OCI-LY1 (cell line): ENCODE measurements around the gene HOXC10.

Experiments used
- H2AFZ ChIP-seq: fragments of 200-600 bp; sonication (generic), shearing (Covaris generic); 2 replicates; pipeline ENCODE4 v1.6.0; 2014; ENCODE audit warnings: antibody characterized with exemption, mild to moderate bottlenecking, low read length
- H3F3A ChIP-seq: fragments of 200-600 bp; sonication (generic), shearing (Covaris generic); 2 replicates; pipeline ENCODE4 v1.6.0; 2014; ENCODE audit warnings: mild to moderate bottlenecking, antibody characterized with exemption, low read length, moderate library complexity; ENCODE audit not compliant: insufficient read depth
- H3K27ac ChIP-seq: fragments of 200-600 bp; sonication (generic); 2 replicates; pipeline ENCODE4 v1.5.1; 2014; ENCODE audit warnings: low read length, mixed run types, mild to moderate bottlenecking, low read depth; ENCODE audit not compliant: poor library complexity, severe bottlenecking
- H3K27me3 ChIP-seq: fragments of 200-600 bp; sonication (generic); 2 replicates; pipeline ENCODE4 v1.6.0; 2014; ENCODE audit warnings: antibody characterized with exemption, mild to moderate bottlenecking, low read length, moderate library complexity; ENCODE audit not compliant: insufficient read depth
- H3K36me3 ChIP-seq: fragments of 200-600 bp; sonication (generic); 2 replicates; pipeline ENCODE4 v1.6.1; 2014; ENCODE audit warnings: mild to moderate bottlenecking, antibody characterized with exemption, low read length, moderate library complexity, mixed read lengths; ENCODE audit not compliant: insufficient read depth
- H3K4me1 ChIP-seq: fragments of 200-600 bp; sonication (generic); 2 replicates; pipeline ENCODE4 v1.5.1; 2014; ENCODE audit warnings: mild to moderate bottlenecking, low read length, moderate library complexity; ENCODE audit not compliant: insufficient read depth, severe bottlenecking
- H3K4me2 ChIP-seq: fragments of 200-600 bp; sonication (generic), shearing (Covaris generic); 2 replicates; pipeline ENCODE4 v1.6.1; 2014; ENCODE audit warnings: low read length
- H3K4me3 ChIP-seq: fragments of 200-600 bp; sonication (generic); 2 replicates; pipeline ENCODE4 v1.5.1; 2014; ENCODE audit warnings: low read length, low read depth, mild to moderate bottlenecking, mixed read lengths; ENCODE audit not compliant: poor library complexity, severe bottlenecking
- H3K79me2 ChIP-seq: fragments of 200-600 bp; shearing (Covaris generic); 2 replicates; pipeline ENCODE4 v1.6.1; 2016; ENCODE audit warnings: mixed run types, low read length, mixed read lengths; ENCODE audit not compliant: insufficient read depth
- H3K9ac ChIP-seq: fragments of 200-600 bp; sonication (generic), shearing (Covaris generic); 2 replicates; pipeline ENCODE4 v1.6.1; 2014; ENCODE audit warnings: mild to moderate bottlenecking, low read length, mixed read lengths
- H3K9me2 ChIP-seq: fragments of 200-600 bp; sonication (generic), shearing (Covaris generic); 2 replicates; pipeline ENCODE4 v1.6.1; 2014; ENCODE audit warnings: low read depth, mild to moderate bottlenecking, low read length, mixed read lengths
- H3K9me3 ChIP-seq: fragments of 200-600 bp; shearing (Covaris generic); 2 replicates; pipeline ENCODE4 v1.6.1; 2014; ENCODE audit warnings: low read length, mixed read lengths
- H4K20me1 ChIP-seq: fragments of 200-600 bp; sonication (generic), shearing (Covaris generic); 2 replicates; pipeline ENCODE4 v1.6.0; 2016; ENCODE audit warnings: mild to moderate bottlenecking, low read length; ENCODE audit not compliant: insufficient read depth
- CTCF ChIP-seq: fragments of 200-600 bp; sonication (generic), shearing (Covaris generic); IDR thresholded peaks from 2 replicates; pipeline ENCODE4 v1.5.1; 2017; ENCODE audit warnings: mild to moderate bottlenecking, antibody characterized with exemption, low read length, moderate library complexity, mixed read lengths
- EZH2 ChIP-seq: fragments of 200-600 bp; sonication (generic), shearing (Covaris generic); IDR thresholded peaks from 2 replicates; pipeline ENCODE4 v1.8.0; 2017; ENCODE audit warnings: borderline replicate concordance, mixed run types, mild to moderate bottlenecking, antibody characterized with exemption, low read length, moderate library complexity, mixed read lengths

The HOXC10 gene

GRCh38 chr12:54025499-54026405 lies 40.8 kb downstream of the HOXC10 start:
- H3K9me3 ChIP-seq: no peaks in the 10 kb centered on the region
- no peak overlapping the region for H3K4me2 ChIP-seq
- H2AFZ ChIP-seq: no peak overlapping the region
- no peak for TF ChIP-seq EZH2
- H3F3A ChIP-seq: no peaks in the 10 kb centered on the region
- no peaks in the 10 kb centered on the region for H4K20me1 ChIP-seq
- H3K4me3 ChIP-seq: no peak overlapping the region
- H3K9me2 ChIP-seq: no peaks in the 10 kb centered on the region
- H3K79me2 ChIP-seq: no peaks in the 10 kb centered on the region
- no peak overlapping the region for H3K27ac ChIP-seq
- H3K27me3 ChIP-seq: peaks cover 4% of the 10 kb centered on the region
- no peak overlapping the region for H3K9ac ChIP-seq
- peaks cover 13% of the 10 kb centered on the region for H3K4me1 ChIP-seq
- H3K36me3 ChIP-seq: no peaks in the 10 kb centered on the region

GRCh38 chr12:54026640-54027441 lies 41.9 kb downstream of the HOXC10 start:
- no peaks in the 10 kb centered on the region for H3F3A ChIP-seq
- no peaks in the 10 kb centered on the region for H3K36me3 ChIP-seq
- H3K9me2 ChIP-seq: no peaks in the 10 kb centered on the region
- H3K27ac ChIP-seq: no peak overlapping the region
- no peaks in the 10 kb centered on the region for H3K79me2 ChIP-seq
- H2AFZ ChIP-seq: no peak overlapping the region
- TF ChIP-seq EZH2 (no peak), CTCF (no peak)
- H3K4me1 ChIP-seq: peaks cover 13% of the 10 kb centered on the region
- H4K20me1 ChIP-seq: no peaks in the 10 kb centered on the region
- H3K4me3 ChIP-seq: no peak overlapping the region
- peaks cover 5% of the 10 kb centered on the region; the same call in 1 of the 2 replicates for H3K27me3 ChIP-seq
- peak overlapping the region; percentile 16; the same call in 1 of the 2 replicates for H3K4me2 ChIP-seq
- H3K9me3 ChIP-seq: no peaks in the 10 kb centered on the region
- no peak overlapping the region; the same call in 1 of the 2 replicates for H3K9ac ChIP-seq

- no peaks in the 10 kb centered on the region for H3F3A ChIP-seq
- no peaks in the 10 kb centered on the region for H3K79me2 ChIP-seq
- H3K27ac ChIP-seq: no peak overlapping the region
- H3K36me3 ChIP-seq: no peaks in the 10 kb centered on the region
- H3K9me2 ChIP-seq: no peaks in the 10 kb centered on the region
- no peak overlapping the region for H3K4me2 ChIP-seq
- H3K9me3 ChIP-seq: no peaks in the 10 kb centered on the region
- H3K9ac ChIP-seq: no peak overlapping the region
- no peak overlapping the region for H3K4me3 ChIP-seq
- peaks cover 4% of the 10 kb centered on the region; the same call in 1 of the 2 replicates for H3K27me3 ChIP-seq
- TF ChIP-seq EZH2: no peak
- no peak for TF ChIP-seq CTCF
- H3K4me1 ChIP-seq: peaks cover 13% of the 10 kb centered on the region
- H2AFZ ChIP-seq: no peak overlapping the region
- no peaks in the 10 kb centered on the region for H4K20me1 ChIP-seq
Observed at GRCh38 chr12:54027442-54027786, 42.5 kb downstream of the HOXC10 start.
